Measurements from ENCODE around the gene EBF3.

The EBF3 gene

GRCh38 chr10:129935867-129936152, 28.3 kb downstream of the EBF3 start:
- H3K79me2 ChIP-seq (ENCODE audit: insufficient read depth, low read depth): no peaks in the 10 kb centered on the region
- no peaks in the 10 kb centered on the region for H3K27me3 ChIP-seq (ENCODE audit: insufficient read depth, low read depth)
- no peaks in the 10 kb centered on the region for H3K4me1 ChIP-seq (ENCODE audit: low read depth, poor library complexity, severe bottlenecking)
- H2AFZ ChIP-seq (ENCODE audit: low read depth): no peak overlapping the region
- no peak overlapping the region for H3K4me3 ChIP-seq (IDR thresholded peaks at IDR 0.05; ENCODE audit: insufficient read depth, low read depth, low read length)
- no peaks in the 10 kb centered on the region for H3K36me3 ChIP-seq (ENCODE audit: insufficient read depth)
- no peak overlapping the region for H3K27ac ChIP-seq
- no peak overlapping the region for H3K9ac ChIP-seq
- no peak overlapping the region for H3K4me2 ChIP-seq
- TF ChIP-seq, protein P1, sequence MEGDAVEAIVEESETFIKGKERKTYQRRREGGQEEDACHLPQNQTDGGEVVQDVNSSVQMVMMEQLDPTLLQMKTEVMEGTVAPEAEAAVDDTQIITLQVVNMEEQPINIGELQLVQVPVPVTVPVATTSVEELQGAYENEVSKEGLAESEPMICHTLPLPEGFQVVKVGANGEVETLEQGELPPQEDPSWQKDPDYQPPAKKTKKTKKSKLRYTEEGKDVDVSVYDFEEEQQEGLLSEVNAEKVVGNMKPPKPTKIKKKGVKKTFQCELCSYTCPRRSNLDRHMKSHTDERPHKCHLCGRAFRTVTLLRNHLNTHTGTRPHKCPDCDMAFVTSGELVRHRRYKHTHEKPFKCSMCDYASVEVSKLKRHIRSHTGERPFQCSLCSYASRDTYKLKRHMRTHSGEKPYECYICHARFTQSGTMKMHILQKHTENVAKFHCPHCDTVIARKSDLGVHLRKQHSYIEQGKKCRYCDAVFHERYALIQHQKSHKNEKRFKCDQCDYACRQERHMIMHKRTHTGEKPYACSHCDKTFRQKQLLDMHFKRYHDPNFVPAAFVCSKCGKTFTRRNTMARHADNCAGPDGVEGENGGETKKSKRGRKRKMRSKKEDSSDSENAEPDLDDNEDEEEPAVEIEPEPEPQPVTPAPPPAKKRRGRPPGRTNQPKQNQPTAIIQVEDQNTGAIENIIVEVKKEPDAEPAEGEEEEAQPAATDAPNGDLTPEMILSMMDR (conservative IDR thresholded peaks at IDR 0.05; ENCODE audit: low read depth, low read length): no peak
- no peaks in the 10 kb centered on the region for H4K20me1 ChIP-seq (ENCODE audit: insufficient read depth)

DNA sequence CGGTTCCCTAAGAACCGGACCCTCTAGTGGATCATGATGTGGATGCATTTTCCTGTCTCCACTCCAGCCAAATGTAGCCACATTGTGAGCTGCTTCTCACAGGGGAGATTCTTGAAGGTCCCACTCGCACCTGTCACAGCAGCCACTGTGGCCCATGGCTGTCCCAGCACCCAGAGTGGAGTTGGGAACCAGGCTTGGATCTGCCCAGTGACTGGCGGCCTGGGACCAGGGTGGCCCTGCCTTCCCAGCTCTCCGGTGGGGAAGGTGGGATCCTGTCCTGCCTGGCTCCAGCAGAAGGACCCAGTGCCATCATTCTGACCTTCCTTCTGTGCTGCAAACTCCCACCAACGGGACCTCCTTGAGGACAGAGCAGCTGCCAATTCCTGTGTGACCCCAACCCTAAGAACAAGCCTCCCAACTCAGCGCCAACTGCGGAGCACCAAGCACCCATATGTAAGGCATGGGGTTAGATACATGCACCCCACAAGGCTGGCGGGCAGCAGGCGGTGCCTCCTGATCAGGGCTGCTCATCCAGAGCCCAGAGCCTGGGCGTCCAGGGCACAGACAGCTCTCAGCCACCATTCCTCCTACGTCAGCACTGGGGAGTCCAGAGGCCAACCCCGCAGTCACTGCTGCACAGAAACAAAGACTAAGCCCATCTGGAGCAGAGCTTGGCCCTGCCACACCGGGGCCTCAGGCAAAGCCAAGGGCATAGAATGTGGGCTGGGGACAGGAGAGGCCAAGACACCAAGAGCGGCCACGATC, 28.8 kb downstream of the EBF3 start:
- Histone ChIP-seq H3K4me2 (no peak overlapping the region), H3K9ac (no peak overlapping the region), H4K20me1 (ENCODE audit: insufficient read depth) (no peaks in the 10 kb centered on the region), H2AFZ (ENCODE audit: low read depth) (no peak overlapping the region), H3K4me1 (ENCODE audit: low read depth, poor library complexity, severe bottlenecking) (no peaks in the 10 kb centered on the region), H3K27ac (no peak overlapping the region), H3K79me2 (ENCODE audit: insufficient read depth, low read depth) (no peaks in the 10 kb centered on the region), H3K4me3 (IDR thresholded peaks at IDR 0.05; ENCODE audit: insufficient read depth, low read depth, low read length) (no peak overlapping the region), H3K36me3 (ENCODE audit: insufficient read depth) (no peaks in the 10 kb centered on the region), H3K27me3 (ENCODE audit: insufficient read depth, low read depth) (no peaks in the 10 kb centered on the region)
- TF ChIP-seq, protein P1 (conservative IDR thresholded peaks at IDR 0.05; ENCODE audit: low read depth, low read length): no peak

GRCh38 chr10:129934196-129934925, 29.7 kb downstream of the EBF3 start:
- H4K20me1 ChIP-seq (ENCODE audit: insufficient read depth): no peaks in the 10 kb centered on the region
- H3K9ac ChIP-seq: no peak overlapping the region
- no peaks in the 10 kb centered on the region for H3K36me3 ChIP-seq (ENCODE audit: insufficient read depth)
- H3K79me2 ChIP-seq (ENCODE audit: insufficient read depth, low read depth): no peaks in the 10 kb centered on the region
- no peaks in the 10 kb centered on the region for H3K27me3 ChIP-seq (ENCODE audit: insufficient read depth, low read depth)
- H3K4me1 ChIP-seq (ENCODE audit: low read depth, poor library complexity, severe bottlenecking): no peaks in the 10 kb centered on the region
- no peak overlapping the region for H3K27ac ChIP-seq
- TF ChIP-seq, protein P1 (conservative IDR thresholded peaks at IDR 0.05; ENCODE audit: low read depth, low read length): no peak
- no peak overlapping the region for H2AFZ ChIP-seq (ENCODE audit: low read depth)
- H3K4me3 ChIP-seq (IDR thresholded peaks at IDR 0.05; ENCODE audit: insufficient read depth, low read depth, low read length): no peak overlapping the region
- no peak overlapping the region for H3K4me2 ChIP-seq

DNA sequence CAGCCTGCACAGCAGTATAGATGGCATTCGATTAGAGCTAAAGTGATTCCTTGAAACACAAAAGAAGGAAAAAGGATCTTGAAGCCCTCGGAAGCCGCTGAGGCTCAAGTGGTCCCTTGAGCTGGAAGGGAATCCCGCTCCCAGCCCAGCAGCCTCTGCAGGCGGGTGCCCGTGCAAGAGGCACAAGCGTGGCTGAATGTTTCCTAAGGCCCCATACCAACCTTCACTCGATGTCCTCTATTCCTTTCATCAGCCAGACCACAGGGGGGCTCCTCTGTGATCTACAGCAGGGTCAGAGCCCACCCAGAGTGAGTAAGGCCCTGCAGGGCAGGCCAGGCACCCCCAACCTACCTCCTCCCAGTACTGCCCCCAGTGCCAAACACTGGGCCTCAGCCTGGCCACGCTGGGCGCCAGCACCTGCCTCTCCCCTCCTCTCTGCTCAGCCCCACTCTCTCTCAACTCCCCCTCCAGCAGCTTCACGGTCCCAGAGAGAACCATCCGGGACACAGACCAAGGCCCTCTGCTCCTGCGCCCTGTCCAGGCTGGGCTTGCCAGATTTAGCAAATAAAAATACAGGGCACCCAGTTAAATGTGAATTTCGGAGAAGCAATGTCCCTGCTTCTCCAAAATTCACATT, 30.5 kb downstream of the EBF3 start:
- Histone ChIP-seq H4K20me1 (ENCODE audit: insufficient read depth) (no peaks in the 10 kb centered on the region), H3K27ac (no peak overlapping the region), H3K36me3 (ENCODE audit: insufficient read depth) (no peaks in the 10 kb centered on the region), H3K4me3 (IDR thresholded peaks at IDR 0.05; ENCODE audit: insufficient read depth, low read depth, low read length) (no peak overlapping the region), H3K79me2 (ENCODE audit: insufficient read depth, low read depth) (no peaks in the 10 kb centered on the region), H2AFZ (ENCODE audit: low read depth) (no peak overlapping the region), H3K9ac (no peak overlapping the region), H3K27me3 (ENCODE audit: insufficient read depth, low read depth) (no peaks in the 10 kb centered on the region), H3K4me1 (ENCODE audit: low read depth, poor library complexity, severe bottlenecking) (no peaks in the 10 kb centered on the region), H3K4me2 (no peak overlapping the region)
- TF ChIP-seq, protein P1 (conservative IDR thresholded peaks at IDR 0.05; ENCODE audit: low read depth, low read length): no peak

All from KMS-11 (cell line).